ENCODE data around the gene HMCN1.

Gene HMCN1

DNA sequence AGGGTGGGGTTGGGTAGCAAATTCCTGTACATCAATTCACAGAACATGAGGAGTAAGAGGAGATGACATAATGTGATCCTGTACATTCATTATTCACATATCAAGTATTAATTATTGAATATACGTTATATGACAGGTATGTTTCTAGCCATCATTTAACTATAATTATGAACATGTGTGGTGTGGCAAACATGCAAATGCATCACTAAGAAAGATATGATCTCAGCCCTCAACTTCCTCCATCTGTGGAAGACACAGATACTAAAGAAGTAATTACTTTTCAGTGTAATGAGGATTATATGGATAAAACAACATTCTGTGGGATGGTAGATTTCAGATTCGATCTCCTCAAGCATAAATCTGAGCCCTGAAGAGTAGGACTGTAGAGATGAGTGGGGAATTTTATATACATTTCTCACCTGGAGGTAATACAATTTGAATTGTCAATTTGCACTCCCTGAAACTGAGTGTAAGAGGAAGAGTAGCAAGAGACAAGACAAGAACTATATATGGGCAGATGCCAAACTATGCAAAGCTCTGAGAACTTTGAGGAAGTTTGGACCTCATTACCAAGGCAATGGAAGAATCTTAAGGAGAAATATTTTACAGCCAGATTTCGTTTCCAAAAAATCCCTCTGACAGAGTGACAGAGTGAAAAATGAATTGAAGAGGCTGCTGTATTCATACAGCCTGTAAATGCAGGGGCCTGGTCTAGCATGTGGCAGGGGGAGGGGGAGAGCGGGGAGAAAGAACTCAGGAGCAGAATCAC is 365.3 kb downstream of the HMCN1 start:
- H3K79me2 ChIP-seq (ENCODE audit: low read length): no peaks in the 10 kb centered on the region
- no peak overlapping the region for H3K9ac ChIP-seq (ENCODE audit: low read length)
- H3K4me3 ChIP-seq (ENCODE audit: low read length): no peak overlapping the region
- H3K27me3 ChIP-seq (replicated peaks; ENCODE audit: insufficient read depth, low read length): no peaks in the 10 kb centered on the region
- no peak for DNase-seq
- no peaks in the 10 kb centered on the region for H3K9me2 ChIP-seq (replicated peaks; ENCODE audit: insufficient read depth, low read length)
- H2AFZ ChIP-seq (ENCODE audit: low read length): no peak overlapping the region
- no peaks in the 10 kb centered on the region for H3K9me3 ChIP-seq (replicated peaks; ENCODE audit: insufficient read depth, low read length)
- H3K27ac ChIP-seq (ENCODE audit: low read length): no peak overlapping the region
- no peaks in the 10 kb centered on the region for H3K36me3 ChIP-seq (replicated peaks; ENCODE audit: insufficient read depth, low read length)
- no peak for TF ChIP-seq EZH2 (optimal IDR thresholded peaks at IDR 0.05; ENCODE audit: low read depth, low read length)
- TF ChIP-seq, protein P1, sequence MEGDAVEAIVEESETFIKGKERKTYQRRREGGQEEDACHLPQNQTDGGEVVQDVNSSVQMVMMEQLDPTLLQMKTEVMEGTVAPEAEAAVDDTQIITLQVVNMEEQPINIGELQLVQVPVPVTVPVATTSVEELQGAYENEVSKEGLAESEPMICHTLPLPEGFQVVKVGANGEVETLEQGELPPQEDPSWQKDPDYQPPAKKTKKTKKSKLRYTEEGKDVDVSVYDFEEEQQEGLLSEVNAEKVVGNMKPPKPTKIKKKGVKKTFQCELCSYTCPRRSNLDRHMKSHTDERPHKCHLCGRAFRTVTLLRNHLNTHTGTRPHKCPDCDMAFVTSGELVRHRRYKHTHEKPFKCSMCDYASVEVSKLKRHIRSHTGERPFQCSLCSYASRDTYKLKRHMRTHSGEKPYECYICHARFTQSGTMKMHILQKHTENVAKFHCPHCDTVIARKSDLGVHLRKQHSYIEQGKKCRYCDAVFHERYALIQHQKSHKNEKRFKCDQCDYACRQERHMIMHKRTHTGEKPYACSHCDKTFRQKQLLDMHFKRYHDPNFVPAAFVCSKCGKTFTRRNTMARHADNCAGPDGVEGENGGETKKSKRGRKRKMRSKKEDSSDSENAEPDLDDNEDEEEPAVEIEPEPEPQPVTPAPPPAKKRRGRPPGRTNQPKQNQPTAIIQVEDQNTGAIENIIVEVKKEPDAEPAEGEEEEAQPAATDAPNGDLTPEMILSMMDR (IDR thresholded peaks at IDR 0.05; ENCODE audit: low read length): no peak
- TF ChIP-seq EZH2phosphoT487 (IDR thresholded peaks at IDR 0.05; ENCODE audit: low read length): no peak
- no peaks in the 10 kb centered on the region for H4K20me1 ChIP-seq (ENCODE audit: insufficient read depth, low read length)
- H3K4me1 ChIP-seq (ENCODE audit: low read length): no peaks in the 10 kb centered on the region
- no peak overlapping the region for H3K4me2 ChIP-seq (ENCODE audit: low read depth, low read length)
- H3F3A ChIP-seq (ENCODE audit: insufficient read depth, low read length): no peaks in the 10 kb centered on the region

DNA sequence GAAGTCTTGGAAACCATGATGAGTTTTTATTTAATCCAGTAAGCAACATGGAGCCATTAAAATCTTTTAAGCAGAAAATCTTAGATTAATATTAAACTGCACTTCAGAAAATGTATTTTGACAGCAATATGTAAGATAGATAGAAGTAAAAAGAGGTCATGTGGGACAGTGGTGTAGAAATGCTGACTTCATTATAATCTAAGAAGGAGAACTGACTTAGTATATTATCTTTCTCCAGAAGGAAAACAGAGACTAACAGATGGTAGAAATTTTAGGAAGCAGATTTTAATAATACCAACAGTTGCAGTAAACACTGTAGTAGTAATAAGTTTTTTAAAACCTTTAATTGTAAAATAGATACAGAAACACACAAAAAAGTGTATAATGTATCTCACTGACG is 367.9 kb downstream of the HMCN1 start:
- Histone ChIP-seq H3K9me3 (replicated peaks; ENCODE audit: insufficient read depth, low read length) (no peaks in the 10 kb centered on the region), H3K36me3 (replicated peaks; ENCODE audit: insufficient read depth, low read length) (no peaks in the 10 kb centered on the region), H3K79me2 (ENCODE audit: low read length) (no peaks in the 10 kb centered on the region), H3K27me3 (replicated peaks; ENCODE audit: insufficient read depth, low read length) (no peaks in the 10 kb centered on the region), H3K4me3 (ENCODE audit: low read length) (no peak overlapping the region), H2AFZ (ENCODE audit: low read length) (no peak overlapping the region), H3K4me1 (ENCODE audit: low read length) (no peaks in the 10 kb centered on the region), H3K9me2 (replicated peaks; ENCODE audit: insufficient read depth, low read length) (no peaks in the 10 kb centered on the region), H3K4me2 (ENCODE audit: low read depth, low read length) (no peak overlapping the region), H3K27ac (ENCODE audit: low read length) (no peak overlapping the region), H3F3A (ENCODE audit: insufficient read depth, low read length) (no peaks in the 10 kb centered on the region), H4K20me1 (ENCODE audit: insufficient read depth, low read length) (no peaks in the 10 kb centered on the region), H3K9ac (ENCODE audit: low read length) (no peak overlapping the region)
- DNase-seq: no peak
- TF ChIP-seq EZH2phosphoT487 (IDR thresholded peaks at IDR 0.05; ENCODE audit: low read length) (no peak), EZH2 (optimal IDR thresholded peaks at IDR 0.05; ENCODE audit: low read depth, low read length) (no peak)
- TF ChIP-seq, protein P1 (IDR thresholded peaks at IDR 0.05; ENCODE audit: low read length): no peak

DNA sequence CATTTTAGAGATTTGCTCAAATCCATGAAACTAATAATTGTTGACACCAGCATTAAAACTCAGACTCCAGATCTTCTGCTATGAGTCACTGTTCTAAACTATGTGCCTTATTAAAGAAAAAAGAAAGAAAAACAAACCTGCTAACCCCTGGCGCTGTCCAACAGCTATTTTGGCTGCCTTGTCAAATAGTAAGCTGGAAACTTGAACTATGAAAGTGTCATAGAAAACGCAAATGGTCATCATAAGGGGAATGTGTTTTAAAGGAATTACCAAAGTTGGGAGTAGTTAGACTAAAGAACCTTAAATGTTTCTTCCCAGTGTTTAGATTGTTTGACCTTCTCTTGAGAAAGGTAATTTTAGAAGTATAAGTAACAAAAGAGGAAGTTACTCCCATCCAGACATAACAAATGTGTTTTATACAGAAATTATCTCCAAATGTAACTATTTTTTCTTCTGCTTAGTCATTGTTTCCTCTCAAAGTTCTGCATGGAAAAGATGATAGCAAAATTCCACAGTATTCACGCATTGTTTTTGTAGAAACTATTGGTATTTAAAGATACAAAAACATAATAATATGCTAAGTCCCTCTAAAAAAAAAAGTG is 368.5 kb downstream of the HMCN1 start:
- DNase-seq: no peak
- TF ChIP-seq, protein P1 (IDR thresholded peaks at IDR 0.05; ENCODE audit: low read length): no peak
- no peak for TF ChIP-seq EZH2phosphoT487 (IDR thresholded peaks at IDR 0.05; ENCODE audit: low read length)
- no peak for TF ChIP-seq EZH2 (optimal IDR thresholded peaks at IDR 0.05; ENCODE audit: low read depth, low read length)
- no peaks in the 10 kb centered on the region for H3K9me3 ChIP-seq (replicated peaks; ENCODE audit: insufficient read depth, low read length)
- H2AFZ ChIP-seq (ENCODE audit: low read length): no peak overlapping the region
- H3K79me2 ChIP-seq (ENCODE audit: low read length): no peaks in the 10 kb centered on the region
- H3F3A ChIP-seq (ENCODE audit: insufficient read depth, low read length): no peaks in the 10 kb centered on the region
- H3K27ac ChIP-seq (ENCODE audit: low read length): no peak overlapping the region
- no peaks in the 10 kb centered on the region for H3K27me3 ChIP-seq (replicated peaks; ENCODE audit: insufficient read depth, low read length)
- no peaks in the 10 kb centered on the region for H3K9me2 ChIP-seq (replicated peaks; ENCODE audit: insufficient read depth, low read length)
- no peaks in the 10 kb centered on the region for H3K4me1 ChIP-seq (ENCODE audit: low read length)
- no peak overlapping the region for H3K4me2 ChIP-seq (ENCODE audit: low read depth, low read length)
- H3K9ac ChIP-seq (ENCODE audit: low read length): no peak overlapping the region
- H4K20me1 ChIP-seq (ENCODE audit: insufficient read depth, low read length): no peaks in the 10 kb centered on the region
- H3K36me3 ChIP-seq (replicated peaks; ENCODE audit: insufficient read depth, low read length): no peaks in the 10 kb centered on the region
- no peak overlapping the region for H3K4me3 ChIP-seq (ENCODE audit: low read length)
